Activated CD4-positive, CD25-positive, alpha-beta regulatory T cell treated with anti-CD3 and anti-CD28 coated beads, Interleukin-2, amount 50 U/mL, for 72 hours (primary cell): ENCODE measurements around the gene PHTF2.
"Not testable (repeated sequence)": the region's sequence is repeated elsewhere in the genome, so short reads cannot be mapped to it uniquely, and the experiment has no call there.

Source experiments
- DNase-seq: peaks from one replicate; pipeline ENCODE4 v3.0.0; 2021

PHTF2 gene

GRCh38 chr7:77798394-77799077, at the start of gene PHTF2, which contains the start of gene TMEM60:
Gene PHTF2 (plus strand): TSS chr7:77798773.
Gene TMEM60 (minus strand): TSS chr7:77798434. CDS start chr7:77794373, 4,061 bp downstream.
- DNase-seq, result peak; percentile 90

DNA sequence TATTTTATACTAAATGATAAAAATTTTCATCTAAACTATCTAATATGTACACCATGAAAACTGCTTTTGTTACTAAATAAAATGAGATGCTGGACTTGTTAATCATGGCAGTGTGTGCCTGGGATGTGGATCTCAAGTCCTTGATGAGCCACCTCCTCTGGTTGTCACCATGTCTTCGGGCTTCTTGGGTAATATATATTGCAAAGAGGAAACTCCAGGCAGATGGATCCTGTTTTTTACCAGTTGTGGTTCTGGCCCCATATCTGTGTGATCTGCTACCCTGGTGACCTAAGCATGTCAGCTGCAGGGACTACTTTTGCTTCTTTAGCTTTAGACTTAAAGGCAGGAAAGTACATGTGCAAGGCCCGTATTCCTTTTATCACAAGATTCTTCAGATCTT, 46.6 kb upstream of the PHTF2 start:
- no peak for DNase-seq

- no peak for DNase-seq
Measured at GRCh38 chr7:77753173-77753572, 45.4 kb upstream of the PHTF2 start.

DNA sequence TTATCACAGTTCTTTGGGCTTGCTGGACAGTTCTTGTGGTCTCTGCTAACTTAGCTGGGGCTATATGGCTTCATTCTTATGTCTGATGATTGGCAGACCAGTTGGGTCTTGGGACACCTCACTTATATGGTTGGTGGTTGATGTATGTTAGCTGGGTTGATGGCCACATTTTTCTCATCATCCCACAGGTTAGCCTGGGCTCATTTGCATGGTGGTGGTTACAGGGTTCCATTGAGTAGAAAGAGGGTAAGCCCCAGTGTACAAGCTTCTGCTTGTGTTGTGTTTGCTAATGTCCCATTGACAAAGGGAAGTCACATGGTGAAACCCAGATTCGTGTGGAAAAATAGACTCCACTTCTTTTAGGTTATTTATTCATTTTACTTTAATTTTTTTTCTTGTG, 41.0 kb upstream of the PHTF2 start:
- DNase-seq, result no peak

GRCh38 chr7:77759294-77759889, 39.2 kb upstream of the PHTF2 start:
- DNase-seq, result peak; percentile 49

- no peak for DNase-seq
Measured at GRCh38 chr7:77760809-77761453, 37.6 kb upstream of the PHTF2 start.

- no peak for DNase-seq
Measured at GRCh38 chr7:77765481-77765880, 33.1 kb upstream of the PHTF2 start.

- DNase-seq, result no peak
Measured at GRCh38 chr7:77765906-77766800, 32.4 kb upstream of the PHTF2 start.

- DNase-seq, result no peak
Measured at GRCh38 chr7:77766801-77767605, 31.6 kb upstream of the PHTF2 start.

- no peak for DNase-seq
Measured at GRCh38 chr7:77770316-77770715, 28.3 kb upstream of the PHTF2 start.

GRCh38 chr7:77771901-77772300, 26.7 kb upstream of the PHTF2 start:
- no peak for DNase-seq

DNA sequence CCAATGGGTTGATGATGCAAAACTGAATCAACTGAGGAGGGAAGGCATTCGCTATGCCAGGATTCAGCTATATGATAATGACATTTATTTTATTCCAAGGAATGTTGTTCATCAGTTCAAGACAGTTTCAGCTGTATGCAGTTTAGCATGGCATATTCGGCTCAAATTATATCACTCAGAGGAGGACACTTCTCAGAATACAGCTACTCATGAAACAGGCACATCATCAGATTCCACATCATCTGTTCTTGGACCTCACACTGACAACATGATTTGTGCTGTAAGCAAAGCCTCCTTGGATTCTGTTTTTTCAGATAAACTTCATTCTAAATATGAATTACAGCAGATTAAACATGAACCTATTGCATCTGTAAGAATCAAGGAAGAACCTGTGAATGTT, 20.0 kb upstream of the PHTF2 start:
- DNase-seq, result no peak

GRCh38 chr7:77782383-77782782, 16.2 kb upstream of the PHTF2 start:
- DNase-seq, result no peak

- DNase-seq, result no peak
Measured at GRCh38 chr7:77783111-77783510, 15.5 kb upstream of the PHTF2 start.

DNA sequence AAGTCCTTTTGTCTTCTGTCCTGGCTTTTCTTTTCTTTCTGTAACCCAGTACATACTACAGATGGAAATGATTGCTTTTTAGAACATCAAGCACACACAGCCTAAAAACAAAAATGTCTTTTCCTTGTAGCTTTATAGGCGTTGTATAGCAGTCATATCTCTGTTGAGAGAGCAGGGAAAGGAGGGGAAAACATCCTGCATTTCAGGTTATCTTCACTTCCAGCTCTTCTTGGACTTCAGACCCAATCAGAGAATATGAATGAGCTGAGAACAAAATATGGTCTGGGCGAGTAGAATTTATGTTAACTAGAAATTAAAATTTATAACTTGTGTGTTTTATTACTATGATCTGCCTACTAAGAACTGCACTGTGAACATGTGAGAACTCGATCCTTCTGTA, 15.0 kb upstream of the PHTF2 start:
- DNase-seq, result no peak

- not testable (repeated sequence) for DNase-seq
Measured at GRCh38 chr7:77784426-77784825, 14.1 kb upstream of the PHTF2 start.

DNA sequence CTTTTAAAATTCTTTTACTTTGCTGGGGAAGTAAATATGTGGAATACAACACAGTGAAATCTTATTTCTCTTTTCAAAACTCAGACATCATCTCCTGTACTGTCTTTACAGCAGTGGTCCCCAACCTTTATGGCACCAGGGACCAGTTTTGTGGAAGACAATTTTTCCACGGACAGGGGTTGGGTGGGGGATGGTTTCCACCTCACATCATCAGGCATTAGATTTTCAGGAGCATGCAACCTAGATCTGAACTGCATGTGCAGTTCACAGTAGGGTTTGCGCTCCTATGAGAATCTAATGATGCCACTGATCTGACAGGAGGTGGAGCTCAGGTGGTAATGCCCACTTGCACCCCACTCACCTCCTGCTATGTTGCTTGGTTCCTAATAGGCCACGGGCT, 12.6 kb upstream of the PHTF2 start:
- no peak for DNase-seq

DNA sequence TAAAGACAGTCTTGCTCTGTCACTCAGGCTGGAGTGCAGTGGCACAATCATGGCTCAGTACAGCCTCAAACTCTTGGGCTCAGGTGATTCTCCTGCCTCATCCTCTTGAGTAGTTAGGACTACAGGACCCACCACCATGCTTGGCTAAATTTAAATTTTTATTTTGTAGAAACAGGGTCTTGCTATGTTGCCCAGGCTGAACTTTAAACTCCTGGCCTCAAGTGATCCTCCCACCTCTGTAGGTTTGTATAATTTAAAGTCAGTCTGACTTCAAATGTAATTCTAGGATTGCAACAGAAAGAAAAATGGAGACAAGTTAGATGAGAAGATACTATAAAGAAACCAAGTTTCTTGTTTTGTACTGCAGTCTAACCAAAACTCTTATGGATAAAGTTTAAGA, 11.8 kb upstream of the PHTF2 start:
- no peak for DNase-seq

DNA sequence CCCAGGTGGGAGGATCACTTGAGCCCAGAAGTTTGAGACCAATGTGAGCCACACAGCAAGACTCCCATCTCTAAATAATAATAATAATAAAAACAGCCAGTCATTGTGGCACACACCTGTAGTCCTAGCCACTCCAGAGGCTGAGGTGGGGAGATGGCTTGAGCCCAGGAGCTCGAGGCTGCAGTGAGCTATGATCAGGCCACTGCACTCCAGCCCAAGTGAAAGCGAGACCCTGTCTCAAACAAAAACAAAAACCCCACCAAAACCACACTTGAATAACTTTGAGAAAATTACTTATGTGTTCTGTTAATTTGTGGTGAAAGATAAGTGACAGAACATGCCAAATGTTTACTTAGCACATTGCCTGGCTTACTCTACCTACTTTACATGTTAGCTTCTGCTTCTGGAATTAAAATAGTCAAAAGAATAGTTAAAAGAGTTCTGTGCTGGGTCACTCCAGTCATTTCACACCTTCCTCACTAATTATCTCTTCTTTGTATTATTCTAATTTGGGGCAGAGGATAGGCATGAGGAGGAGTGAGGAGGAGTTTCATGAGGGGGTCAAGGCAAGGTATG, 10.2 kb upstream of the PHTF2 start:
- no peak for DNase-seq

DNA sequence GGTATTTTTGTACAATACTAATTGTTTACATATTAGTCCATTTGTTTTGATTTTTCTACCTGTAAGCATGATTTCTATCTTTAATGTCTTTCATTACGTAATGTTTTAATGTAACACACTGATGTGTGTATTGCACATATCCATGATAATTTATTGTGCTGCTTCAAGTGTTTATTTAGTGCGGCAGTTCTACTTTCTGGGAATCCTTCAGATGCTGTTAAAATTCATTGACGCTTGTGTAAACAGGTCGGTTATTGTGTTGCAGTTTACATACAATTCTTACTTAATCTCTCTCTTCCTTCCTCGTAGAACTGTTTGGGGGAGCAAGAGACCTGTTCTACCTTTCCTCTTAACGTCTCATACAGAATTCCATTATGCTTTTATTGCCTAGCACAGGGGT, 7.2 kb upstream of the PHTF2 start:
- no peak for DNase-seq

GRCh38 chr7:77791956-77792355, 6.6 kb upstream of the PHTF2 start:
- DNase-seq, result no peak

DNA sequence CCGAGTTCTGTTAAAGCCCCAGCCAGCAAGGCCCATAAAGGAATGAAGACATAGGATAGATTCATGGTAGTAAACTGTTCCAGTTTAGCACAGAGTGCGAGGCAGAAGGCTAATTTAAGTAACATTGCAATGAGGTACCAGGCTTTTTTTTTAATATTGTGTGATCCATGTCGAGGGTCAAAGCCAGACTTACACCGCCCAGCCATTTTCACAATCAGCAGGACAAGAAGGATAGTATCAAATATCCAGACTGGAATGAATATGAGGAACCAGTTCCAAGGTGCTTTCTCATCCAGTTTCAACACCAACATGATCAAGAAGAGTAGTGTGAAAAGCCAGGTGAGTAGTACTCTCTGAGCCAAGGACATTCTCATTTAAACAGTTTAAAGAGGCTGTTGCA, 4.6 kb upstream of the PHTF2 start:
- DNase-seq, result no peak
